Vagina (tissue), 2 donors: ENCODE measurements around the gene APOE. TPM values are rescaled to one million over a fixed set of nuclear protein-coding genes. Genes with fewer than 3 reads are reported as not detected.

ENCODE experiments used
- DNase-seq, 2 donors: peaks; one replicate each; pipeline ENCODE4 v3.0.0-alpha.2; 2017; ENCODE audit errors: extremely low spot score in 2 of 2
- H3K27ac ChIP-seq: fragments of 200-600 bp; sonication (generic); one replicate; pipeline ENCODE4 v1.5.1; 2019
- H3K27me3 ChIP-seq: fragments of 200-600 bp; sonication (generic); one replicate; pipeline ENCODE4 v1.5.1; 2019
- H3K36me3 ChIP-seq, 2 donors: fragments of 200-600 bp; sonication (generic); one replicate each; pipeline ENCODE4 v1.5.1; 2017 to 2019
- H3K4me1 ChIP-seq: fragments of 200-600 bp; sonication (generic); one replicate; pipeline ENCODE4 v1.5.1; 2019
- H3K4me3 ChIP-seq, 2 donors: fragments of 200-600 bp; sonication (generic); 1 replicate in 1 of 2; 2 replicates in 1 of 2; pipeline ENCODE4 v1.5.1; 2016 to 2019
- H3K9me3 ChIP-seq: fragments of 200-600 bp; sonication (generic); one replicate; pipeline ENCODE4 v1.5.1; 2019
- CTCF ChIP-seq, 3 experiments: fragments of 450-650 bp in 2 of 3; fragments of 200-600 bp in 1 of 3; sonication (generic) in 1 of 3; IDR thresholded peaks; one replicate each; pipeline ENCODE4 v1.5.1; 2017 to 2019; ENCODE audit warnings: antibody characterized with exemption in 3 of 3, mild to moderate bottlenecking in 2 of 3, moderate library complexity in 2 of 3
- POLR2A ChIP-seq, 2 donors: fragments of 450-650 bp; IDR thresholded peaks; one replicate each; pipeline ENCODE4 v1.6.1; 2017; ENCODE audit warnings: antibody characterized with exemption in 2 of 2, mild to moderate bottlenecking in 2 of 2, moderate library complexity in 2 of 2
- POLR2AphosphoS5 ChIP-seq, 2 donors: sonication (generic); formaldehyde crosslinking; IDR thresholded peaks; one replicate each; pipeline ENCODE4 v1.9.0; 2017; ENCODE audit warnings: antibody characterized with exemption in 2 of 2, mild to moderate bottlenecking in 2 of 2, low read depth in 1 of 2; ENCODE audit not compliant: insufficient read depth in 1 of 2
- intact Hi-C: fragments of 100-400 bp; cut with DNase I; formaldehyde crosslinking; loops from one replicate; pipeline ENCODE4 v1.15.1; 2023
- total RNA-seq: library from RNA; depleted of rRNA; stranded (reverse); fragments of >200 nt; gene quantifications from one replicate; pipeline ENCODE4 v1.2.3, GENCODE V29; 2016

The APOE gene
- total RNA-seq, 1 donor from 2014 or later, result 170 TPM

- Histone ChIP-seq H3K27me3 (no peaks in the 10 kb centered on the region), H3K27ac (no peak overlapping the region), H3K36me3 (no peaks in the 10 kb centered on the region), H3K4me3 (no peak overlapping the region), H3K9me3 (no peaks in the 10 kb centered on the region), H3K4me1 (peaks cover 64% of the 10 kb centered on the region)
- intact Hi-C loops, result no loop called here
- DNase-seq, result no peak
- no peak for TF ChIP-seq CTCF (IDR thresholded peaks at IDR 0.05)
- no peak for TF ChIP-seq POLR2A (IDR thresholded peaks at IDR 0.05)
- no peak for TF ChIP-seq POLR2AphosphoS5 (IDR thresholded peaks at IDR 0.05; ENCODE audit: insufficient read depth in 1 of 2, low read depth in 1 of 2)
These were observed 52.5 kb downstream of the APOE start for GRCh38 chr19:44958090-44958489.

Other genes with a start within 250 kb of the APOE start
- gene CEACAM19, start 234.3 kb upstream of the APOE start, total RNA-seq, result 7.1 TPM
- gene CEACAM16, start 206.6 kb upstream of the APOE start, total RNA-seq, result not detected
- 86.9 TPM for gene BCL3, start 157.1 kb upstream of the APOE start, total RNA-seq
- 42.2 TPM for gene CBLC, start 127.9 kb upstream of the APOE start, total RNA-seq
- 57.2 TPM for gene BCAM, start 96.7 kb upstream of the APOE start, total RNA-seq
- 72.9 TPM for gene NECTIN2, start 59.5 kb upstream of the APOE start, total RNA-seq
- gene TOMM40, start 14.5 kb upstream of the APOE start, total RNA-seq, result 31.4 TPM
- gene APOC1, start 8.8 kb downstream of the APOE start, total RNA-seq, result 14.5 TPM
- not detected for gene APOC4, start 36.4 kb downstream of the APOE start, total RNA-seq
- not detected for gene APOC2, start 40.3 kb downstream of the APOE start, total RNA-seq
- 130 TPM for gene CLPTM1, start 49.6 kb downstream of the APOE start, total RNA-seq
- 2.9 TPM for gene RELB, start 95.7 kb downstream of the APOE start, total RNA-seq
- gene CLASRP, start 133.2 kb downstream of the APOE start, total RNA-seq, result 93.5 TPM
- gene ZNF296, start 170.7 kb downstream of the APOE start, total RNA-seq, result 5.6 TPM
- gene GEMIN7, start 173.5 kb downstream of the APOE start, total RNA-seq, result 42.0 TPM
- 23.8 TPM for gene PPP1R37, start 187.4 kb downstream of the APOE start, total RNA-seq